Measurements from ENCODE around the gene AKT1S1.

AKT1S1 gene

GRCh38 chr19:49881672-49882394 lies 4.7 kb upstream of the AKT1S1 start:
- H3K27me3 ChIP-seq (ENCODE audit: insufficient read depth, low read length) = no peaks in the 10 kb centered on the region
- peaks cover 5% of the 10 kb centered on the region for H3K9me3 ChIP-seq (ENCODE audit: insufficient read depth, low read depth, low read length)
- H4K91ac ChIP-seq (ENCODE audit: low read depth, low read length) = no peak overlapping the region
- H3K79me1 ChIP-seq (ENCODE audit: low read length) = peaks cover 8% of the 10 kb centered on the region
- no peak overlapping the region for H3K14ac ChIP-seq (ENCODE audit: low read length)
- H3K23ac ChIP-seq (ENCODE audit: low read length) = no peak overlapping the region
- H2AK5ac ChIP-seq (ENCODE audit: low read length) = no peak overlapping the region
- WGBS (ENCODE audit: extremely low coverage, insufficient coverage, insufficient read length) = no CpG with 5 or more reads among the region's 31 CpGs
- peaks cover 0 to 5% of the 10 kb centered on the region in 2 experiments for H3K4me1 ChIP-seq (ENCODE audit: control insufficient read depth in 1 of 2, insufficient read depth in 2 of 2, low read length in 2 of 2)
- no peak overlapping the region for H4K12ac ChIP-seq (ENCODE audit: low read depth, low read length)
- no peak overlapping the region for H2BK12ac ChIP-seq (ENCODE audit: low read length)
- peaks cover 6% of the 10 kb centered on the region for H3K79me2 ChIP-seq (ENCODE audit: control insufficient read depth, insufficient read depth, low read length, poor library complexity)
- no peak overlapping the region for H3K4me2 ChIP-seq (ENCODE audit: low read length)
- no peak overlapping the region for H2AFZ ChIP-seq (ENCODE audit: insufficient read depth, low read length, poor library complexity)
- H3K9ac ChIP-seq (ENCODE audit: low read length) = no peak overlapping the region
- no peak overlapping the region for H2BK120ac ChIP-seq (ENCODE audit: insufficient read depth, low read length, poor library complexity)
- no peak overlapping the region for H2BK5ac ChIP-seq (ENCODE audit: low read depth, low read length, poor library complexity)
- peaks cover 53 to 54% of the 10 kb centered on the region in 2 experiments for H3K36me3 ChIP-seq (ENCODE audit: control insufficient read depth in 1 of 2, insufficient read depth in 2 of 2, low read length in 2 of 2)
- H3K18ac ChIP-seq (ENCODE audit: low read length) = no peak overlapping the region
- no peak overlapping the region for H3K4ac ChIP-seq (ENCODE audit: low read depth, low read length)
- DNase-seq = no peak
- no peak overlapping the region for H4K8ac ChIP-seq (ENCODE audit: low read depth, low read length)
- no peak overlapping the region for H3K27ac ChIP-seq (ENCODE audit: low read depth, low read length)
- H3K4me3 ChIP-seq (ENCODE audit: low read depth, low read length) = no peak overlapping the region

DNA sequence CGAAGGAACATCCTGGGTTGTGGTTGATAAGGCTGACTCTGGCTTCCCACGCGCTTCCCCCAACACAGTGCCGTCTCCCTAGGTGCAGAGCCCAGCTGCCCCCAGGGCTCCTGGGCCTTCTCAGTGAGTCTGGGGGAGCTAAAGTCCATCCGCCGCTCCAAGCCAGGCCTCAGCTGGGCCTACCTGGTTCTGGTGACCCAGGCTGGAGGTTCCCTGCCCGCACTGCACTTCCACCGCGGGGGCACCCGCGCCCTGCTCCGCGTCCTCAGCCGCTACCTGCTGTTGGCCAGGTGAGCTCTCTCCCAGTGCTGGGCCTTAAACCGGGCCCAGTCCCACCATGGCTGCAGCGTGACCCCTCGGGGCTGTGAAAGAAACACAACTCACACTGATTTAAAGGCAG lies 4.0 kb upstream of the AKT1S1 start:
- peaks cover 0 to 5% of the 10 kb centered on the region in 2 experiments for H3K4me1 ChIP-seq (ENCODE audit: control insufficient read depth in 1 of 2, insufficient read depth in 2 of 2, low read length in 2 of 2)
- no peak overlapping the region for H2AK5ac ChIP-seq (ENCODE audit: low read length)
- DNase-seq = no peak
- H3K27ac ChIP-seq (ENCODE audit: low read depth, low read length) = no peak overlapping the region
- WGBS (ENCODE audit: extremely low coverage, insufficient coverage, insufficient read length) = no CpG with 5 or more reads among the region's 17 CpGs
- no peak overlapping the region for H3K4me2 ChIP-seq (ENCODE audit: low read length)
- peaks cover 13% of the 10 kb centered on the region for H3K79me1 ChIP-seq (ENCODE audit: low read length)
- no peak overlapping the region for H3K9ac ChIP-seq (ENCODE audit: low read length)
- H3K9me3 ChIP-seq (ENCODE audit: insufficient read depth, low read depth, low read length) = peaks cover 5% of the 10 kb centered on the region
- peaks cover 10% of the 10 kb centered on the region for H3K79me2 ChIP-seq (ENCODE audit: control insufficient read depth, insufficient read depth, low read length, poor library complexity)
- no peak overlapping the region for H4K91ac ChIP-seq (ENCODE audit: low read depth, low read length)
- H3K27me3 ChIP-seq (ENCODE audit: insufficient read depth, low read length) = no peaks in the 10 kb centered on the region
- no peak overlapping the region for H3K4ac ChIP-seq (ENCODE audit: low read depth, low read length)
- no peak overlapping the region for H2BK12ac ChIP-seq (ENCODE audit: low read length)
- no peak overlapping the region for H3K23ac ChIP-seq (ENCODE audit: low read length)
- no peak overlapping the region for H4K12ac ChIP-seq (ENCODE audit: low read depth, low read length)
- no peak overlapping the region for H3K4me3 ChIP-seq (ENCODE audit: low read depth, low read length)
- no peak overlapping the region for H4K8ac ChIP-seq (ENCODE audit: low read depth, low read length)
- no peak overlapping the region for H2AFZ ChIP-seq (ENCODE audit: insufficient read depth, low read length, poor library complexity)
- peaks cover 53 to 54% of the 10 kb centered on the region in 2 experiments for H3K36me3 ChIP-seq (ENCODE audit: control insufficient read depth in 1 of 2, insufficient read depth in 2 of 2, low read length in 2 of 2)
- no peak overlapping the region for H3K18ac ChIP-seq (ENCODE audit: low read length)
- no peak overlapping the region for H2BK120ac ChIP-seq (ENCODE audit: insufficient read depth, low read length, poor library complexity)
- no peak overlapping the region for H3K14ac ChIP-seq (ENCODE audit: low read length)
- no peak overlapping the region for H2BK5ac ChIP-seq (ENCODE audit: low read depth, low read length, poor library complexity)

DNA sequence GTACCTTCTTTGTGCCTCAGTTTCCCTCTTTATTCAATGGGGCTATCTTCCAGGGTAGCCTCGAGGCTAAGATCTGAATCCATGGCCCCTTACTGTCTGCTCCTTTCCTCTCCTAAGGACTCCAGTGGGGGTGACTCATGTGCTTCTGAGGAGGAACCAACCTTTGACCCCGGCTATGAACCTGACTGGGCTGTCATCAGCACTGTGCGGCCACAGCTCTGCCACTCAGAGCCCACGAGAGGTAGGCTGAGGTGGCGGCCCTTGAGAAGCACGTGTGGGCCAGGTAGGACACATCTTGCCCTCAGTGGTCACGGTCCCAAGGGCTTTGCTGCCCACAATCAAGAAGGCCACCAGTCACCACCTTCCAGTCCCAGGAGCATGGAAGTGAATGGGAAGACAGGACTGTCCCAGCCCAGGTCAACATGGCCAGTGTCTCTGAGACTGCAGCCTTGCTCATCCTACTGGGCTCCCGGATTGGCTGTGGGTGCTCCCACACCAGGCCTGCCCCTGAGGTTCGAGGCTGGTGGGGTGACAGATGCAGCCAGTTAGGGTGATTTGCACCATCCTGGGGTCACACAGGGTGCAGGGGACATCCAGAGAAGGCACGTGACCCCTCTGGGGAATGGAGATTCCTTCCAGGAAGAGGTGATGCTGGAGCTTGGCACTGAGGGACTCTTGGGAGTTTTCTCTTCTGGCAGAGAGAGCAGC lies 3.2 kb upstream of the AKT1S1 start:
- no peak overlapping the region for H2BK120ac ChIP-seq (ENCODE audit: insufficient read depth, low read length, poor library complexity)
- peaks cover 5 to 11% of the 10 kb centered on the region in 2 experiments for H3K4me1 ChIP-seq (ENCODE audit: control insufficient read depth in 1 of 2, insufficient read depth in 2 of 2, low read length in 2 of 2)
- H3K4me2 ChIP-seq (ENCODE audit: low read length) = no peak overlapping the region
- H4K12ac ChIP-seq (ENCODE audit: low read depth, low read length) = no peak overlapping the region
- H2AFZ ChIP-seq (ENCODE audit: insufficient read depth, low read length, poor library complexity) = no peak overlapping the region
- no CpG with 5 or more reads among the region's 10 CpGs for WGBS (ENCODE audit: extremely low coverage, insufficient coverage, insufficient read length)
- H3K79me1 ChIP-seq (ENCODE audit: low read length) = peaks cover 21% of the 10 kb centered on the region
- peaks cover 18% of the 10 kb centered on the region for H3K79me2 ChIP-seq (ENCODE audit: control insufficient read depth, insufficient read depth, low read length, poor library complexity)
- DNase-seq = no peak
- H4K91ac ChIP-seq (ENCODE audit: low read depth, low read length) = no peak overlapping the region
- no peak overlapping the region for H2AK5ac ChIP-seq (ENCODE audit: low read length)
- H2BK12ac ChIP-seq (ENCODE audit: low read length) = no peak overlapping the region
- peaks cover 5% of the 10 kb centered on the region for H3K9me3 ChIP-seq (ENCODE audit: insufficient read depth, low read depth, low read length)
- H3K23ac ChIP-seq (ENCODE audit: low read length) = no peak overlapping the region
- peak overlapping the region; percentile 1 for H3K18ac ChIP-seq (ENCODE audit: low read length)
- no peak overlapping the region for H4K8ac ChIP-seq (ENCODE audit: low read depth, low read length)
- H3K4me3 ChIP-seq (ENCODE audit: low read depth, low read length) = no peak overlapping the region
- no peaks in the 10 kb centered on the region for H3K27me3 ChIP-seq (ENCODE audit: insufficient read depth, low read length)
- no peak overlapping the region for H3K27ac ChIP-seq (ENCODE audit: low read depth, low read length)
- H3K14ac ChIP-seq (ENCODE audit: low read length) = no peak overlapping the region
- H2BK5ac ChIP-seq (ENCODE audit: low read depth, low read length, poor library complexity) = no peak overlapping the region
- H3K4ac ChIP-seq (ENCODE audit: low read depth, low read length) = no peak overlapping the region
- H3K9ac ChIP-seq (ENCODE audit: low read length) = no peak overlapping the region
- peaks cover 50 to 53% of the 10 kb centered on the region in 2 experiments for H3K36me3 ChIP-seq (ENCODE audit: control insufficient read depth in 1 of 2, insufficient read depth in 2 of 2, low read length in 2 of 2)

DNA sequence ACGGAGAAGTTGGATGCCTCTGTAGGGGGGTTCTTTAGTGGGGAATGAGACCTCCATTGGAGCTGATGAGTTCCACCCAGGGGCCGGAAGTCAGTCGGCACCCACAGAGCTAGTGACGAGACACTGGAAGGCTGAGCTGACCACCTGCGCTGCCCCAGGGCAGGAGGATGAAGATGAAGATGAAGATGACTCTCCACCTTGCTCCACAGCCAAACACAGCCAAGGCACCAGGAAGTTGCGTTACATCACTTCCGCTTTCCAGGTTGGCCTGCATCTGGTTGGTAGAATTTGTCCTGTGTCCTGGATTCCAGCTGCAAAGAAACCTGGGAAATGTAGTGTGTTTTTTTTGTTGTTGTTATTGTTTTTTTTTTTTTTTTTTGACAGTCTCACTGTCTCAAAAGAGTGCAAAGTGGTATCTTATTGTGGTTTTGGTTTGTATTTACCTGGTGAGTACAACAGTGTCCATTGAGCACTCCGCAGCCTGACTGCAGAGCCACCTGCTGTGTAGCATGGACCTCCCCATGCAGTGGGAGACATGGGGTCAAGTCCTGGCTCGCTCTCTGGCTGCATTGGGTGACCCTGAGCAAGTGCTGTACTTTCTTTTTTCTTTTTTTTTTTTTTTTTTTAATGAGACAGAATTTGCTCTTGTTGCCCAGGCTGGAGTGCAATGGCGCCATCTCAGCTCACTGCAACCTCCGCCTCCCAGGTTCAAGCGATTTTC lies 2.2 kb upstream of the AKT1S1 start:
- peaks cover 5% of the 10 kb centered on the region for H3K9me3 ChIP-seq (ENCODE audit: insufficient read depth, low read depth, low read length)
- no peak overlapping the region for H3K23ac ChIP-seq (ENCODE audit: low read length)
- H3K4me2 ChIP-seq (ENCODE audit: low read length) = no peak overlapping the region
- no peak overlapping the region for H3K27ac ChIP-seq (ENCODE audit: low read depth, low read length)
- peaks cover 47 to 51% of the 10 kb centered on the region in 2 experiments for H3K36me3 ChIP-seq (ENCODE audit: control insufficient read depth in 1 of 2, insufficient read depth in 2 of 2, low read length in 2 of 2)
- no peak overlapping the region for H2BK5ac ChIP-seq (ENCODE audit: low read depth, low read length, poor library complexity)
- H3K79me1 ChIP-seq (ENCODE audit: low read length) = peaks cover 21% of the 10 kb centered on the region
- H3K4ac ChIP-seq (ENCODE audit: low read depth, low read length) = no peak overlapping the region
- H3K14ac ChIP-seq (ENCODE audit: low read length) = no peak overlapping the region
- H4K91ac ChIP-seq (ENCODE audit: low read depth, low read length) = no peak overlapping the region
- peaks cover 20% of the 10 kb centered on the region for H3K79me2 ChIP-seq (ENCODE audit: control insufficient read depth, insufficient read depth, low read length, poor library complexity)
- H2AK5ac ChIP-seq (ENCODE audit: low read length) = no peak overlapping the region
- no peak overlapping the region for H4K12ac ChIP-seq (ENCODE audit: low read depth, low read length)
- H2BK120ac ChIP-seq (ENCODE audit: insufficient read depth, low read length, poor library complexity) = no peak overlapping the region
- no peak for DNase-seq
- no peak overlapping the region for H4K8ac ChIP-seq (ENCODE audit: low read depth, low read length)
- peaks cover 6 to 12% of the 10 kb centered on the region in 2 experiments for H3K4me1 ChIP-seq (ENCODE audit: control insufficient read depth in 1 of 2, insufficient read depth in 2 of 2, low read length in 2 of 2)
- H3K27me3 ChIP-seq (ENCODE audit: insufficient read depth, low read length) = no peaks in the 10 kb centered on the region
- no peak overlapping the region for H3K18ac ChIP-seq (ENCODE audit: low read length)
- H3K4me3 ChIP-seq (ENCODE audit: low read depth, low read length) = no peak overlapping the region
- H2BK12ac ChIP-seq (ENCODE audit: low read length) = no peak overlapping the region
- WGBS (ENCODE audit: extremely low coverage, insufficient coverage, insufficient read length) = no CpG with 5 or more reads among the region's 12 CpGs
- no peak overlapping the region for H2AFZ ChIP-seq (ENCODE audit: insufficient read depth, low read length, poor library complexity)
- no peak overlapping the region for H3K9ac ChIP-seq (ENCODE audit: low read length)
